ENCODE results near the gene CLSTN1.
"Not testable (repeated sequence)": the region's sequence is repeated elsewhere in the genome, so short reads cannot be mapped to it uniquely, and the experiment has no call there.

The CLSTN1 gene

DNA sequence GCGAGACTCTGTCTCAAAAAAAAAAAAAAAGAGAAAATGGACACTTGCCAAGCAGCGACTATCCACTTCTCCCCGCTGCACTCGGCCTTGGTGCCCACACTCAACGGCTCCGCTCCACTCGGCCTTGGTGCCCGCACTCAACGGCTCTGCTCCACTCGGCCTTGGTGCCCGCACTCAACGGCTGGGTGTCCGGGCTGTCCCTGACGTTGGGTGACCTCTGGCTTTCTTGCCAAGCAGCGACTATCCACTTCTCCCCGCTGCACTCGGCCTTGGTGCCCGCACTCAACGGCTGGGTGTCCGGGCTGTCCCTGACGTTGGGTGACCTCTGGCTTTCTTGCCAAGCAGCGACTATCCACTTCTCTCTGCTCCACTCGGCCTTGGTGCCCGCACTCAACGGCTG is 61.3 kb downstream of the CLSTN1 start:
- 97 to 98% methylated on average over 20 to 21 of the region's 25 CpGs for WGBS, 2 experiments (ENCODE audit: insufficient coverage in 2 of 2)
- not testable (repeated sequence) for H3K4me3 ChIP-seq (ENCODE audit: extremely low read depth, insufficient read depth, low read length, poor library complexity, severe bottlenecking); H3K9me3 ChIP-seq (ENCODE audit: control insufficient read depth, low read length); H3K4me1 ChIP-seq (ENCODE audit: control insufficient read depth, insufficient read depth, low read length, poor library complexity, severe bottlenecking); H3K27ac ChIP-seq (ENCODE audit: low read depth, low read length, severe bottlenecking)
- H3K36me3 ChIP-seq (ENCODE audit: control insufficient read depth, insufficient read depth, low read length), result peaks cover 34% of the 10 kb centered on the region

DNA sequence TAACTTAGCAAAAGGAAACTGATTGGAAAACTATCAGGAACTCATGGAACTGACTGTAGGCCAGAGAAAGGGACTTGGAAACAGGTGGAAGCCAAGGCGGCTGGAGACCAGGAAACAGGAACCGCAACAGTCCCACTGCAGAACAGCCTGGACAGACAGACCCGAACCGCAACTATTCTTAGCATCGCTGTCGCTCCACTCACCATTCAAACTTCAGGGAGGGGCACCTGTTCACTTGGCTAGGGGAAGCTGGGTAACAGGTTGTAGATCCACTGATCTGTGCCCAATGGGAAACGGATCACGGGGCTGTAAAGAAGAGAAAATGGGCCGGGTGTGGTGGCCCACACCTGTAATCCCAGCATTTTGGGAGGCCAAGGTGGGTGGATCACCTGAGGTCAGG is 61.9 kb downstream of the CLSTN1 start:
- H3K4me3 ChIP-seq (ENCODE audit: extremely low read depth, insufficient read depth, low read length, poor library complexity, severe bottlenecking), result no peak overlapping the region
- peaks cover 34% of the 10 kb centered on the region for H3K36me3 ChIP-seq (ENCODE audit: control insufficient read depth, insufficient read depth, low read length)
- H3K9me3 ChIP-seq (ENCODE audit: control insufficient read depth, low read length), result no peaks in the 10 kb centered on the region
- H3K27ac ChIP-seq (ENCODE audit: low read depth, low read length, severe bottlenecking), result no peak overlapping the region
- H3K4me1 ChIP-seq (ENCODE audit: control insufficient read depth, insufficient read depth, low read length, poor library complexity, severe bottlenecking), result no peaks in the 10 kb centered on the region
- WGBS, 2 experiments (ENCODE audit: insufficient coverage in 2 of 2), result 99 to 100% methylated on average over 7 of the region's 9 CpGs

DNA sequence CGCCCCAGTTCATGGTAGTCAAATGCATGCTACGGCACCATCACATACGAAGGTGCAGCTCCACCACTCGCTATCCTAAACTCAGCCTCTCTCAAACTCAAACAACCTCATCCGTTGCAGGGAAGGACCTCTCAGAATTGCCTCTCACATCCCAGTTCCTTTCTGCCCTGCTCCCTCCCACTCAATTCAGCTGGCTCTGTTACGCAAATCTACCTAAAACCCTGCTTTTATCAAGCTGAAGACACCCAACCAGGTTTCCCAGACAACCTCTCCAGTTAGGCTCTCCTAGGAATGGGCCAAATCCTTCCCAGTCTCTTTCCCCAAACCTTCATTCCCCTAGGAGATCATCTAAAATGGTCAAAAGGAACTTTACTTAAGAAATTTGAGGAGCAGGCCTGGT is 62.9 kb downstream of the CLSTN1 start:
- WGBS, 2 experiments (ENCODE audit: insufficient coverage in 2 of 2), result 83 to 87% methylated on average over 5 to 6 of the region's 6 CpGs
- H3K27ac ChIP-seq (ENCODE audit: low read depth, low read length, severe bottlenecking), result no peak overlapping the region
- H3K4me1 ChIP-seq (ENCODE audit: control insufficient read depth, insufficient read depth, low read length, poor library complexity, severe bottlenecking), result peaks cover 5% of the 10 kb centered on the region
- H3K4me3 ChIP-seq (ENCODE audit: extremely low read depth, insufficient read depth, low read length, poor library complexity, severe bottlenecking), result no peak overlapping the region
- H3K36me3 ChIP-seq (ENCODE audit: control insufficient read depth, insufficient read depth, low read length), result peaks cover 34% of the 10 kb centered on the region
- H3K9me3 ChIP-seq (ENCODE audit: control insufficient read depth, low read length), result no peaks in the 10 kb centered on the region

DNA sequence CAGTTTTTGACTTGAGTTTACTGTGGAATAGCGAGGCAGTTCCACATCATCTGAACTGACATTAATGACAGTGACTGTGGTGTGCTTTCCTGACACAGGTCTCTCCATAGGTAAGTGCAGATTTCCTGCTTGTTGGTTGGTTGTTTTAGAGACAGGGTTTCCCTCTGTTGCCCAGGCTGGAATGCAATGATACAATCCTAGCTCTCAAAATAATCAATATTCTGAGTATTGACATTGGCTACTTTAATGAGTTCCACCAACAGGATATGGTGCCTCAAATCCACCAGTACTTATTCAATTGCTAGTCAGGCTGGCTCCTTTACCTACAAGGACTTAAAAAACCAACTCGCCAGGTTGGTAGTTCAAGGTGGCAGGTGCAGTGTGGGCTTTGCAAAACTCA is 63.8 kb downstream of the CLSTN1 start:
- Histone ChIP-seq H3K36me3 (ENCODE audit: control insufficient read depth, insufficient read depth, low read length) (peaks cover 40% of the 10 kb centered on the region), H3K4me1 (ENCODE audit: control insufficient read depth, insufficient read depth, low read length, poor library complexity, severe bottlenecking) (peaks cover 5% of the 10 kb centered on the region), H3K27ac (ENCODE audit: low read depth, low read length, severe bottlenecking) (no peak overlapping the region), H3K4me3 (ENCODE audit: extremely low read depth, insufficient read depth, low read length, poor library complexity, severe bottlenecking) (no peak overlapping the region), H3K9me3 (ENCODE audit: control insufficient read depth, low read length) (no peaks in the 10 kb centered on the region)
- 86 to 100% methylated on average over 1 of the region's 2 CpGs for WGBS, 2 experiments (ENCODE audit: insufficient coverage in 2 of 2)

- H3K4me1 ChIP-seq (ENCODE audit: control insufficient read depth, insufficient read depth, low read length, poor library complexity, severe bottlenecking), result peaks cover 5% of the 10 kb centered on the region
- 89 to 96% methylated on average over 5 to 7 of the region's 10 CpGs for WGBS, 2 experiments (ENCODE audit: insufficient coverage in 2 of 2)
- H3K27ac ChIP-seq (ENCODE audit: low read depth, low read length, severe bottlenecking), result no peak overlapping the region
- no peak overlapping the region for H3K4me3 ChIP-seq (ENCODE audit: extremely low read depth, insufficient read depth, low read length, poor library complexity, severe bottlenecking)
- no peaks in the 10 kb centered on the region for H3K9me3 ChIP-seq (ENCODE audit: control insufficient read depth, low read length)
- peaks cover 45% of the 10 kb centered on the region for H3K36me3 ChIP-seq (ENCODE audit: control insufficient read depth, insufficient read depth, low read length)
These were observed 65.1 kb downstream of the CLSTN1 start for GRCh38 chr1:9758559-9759121.

DNA sequence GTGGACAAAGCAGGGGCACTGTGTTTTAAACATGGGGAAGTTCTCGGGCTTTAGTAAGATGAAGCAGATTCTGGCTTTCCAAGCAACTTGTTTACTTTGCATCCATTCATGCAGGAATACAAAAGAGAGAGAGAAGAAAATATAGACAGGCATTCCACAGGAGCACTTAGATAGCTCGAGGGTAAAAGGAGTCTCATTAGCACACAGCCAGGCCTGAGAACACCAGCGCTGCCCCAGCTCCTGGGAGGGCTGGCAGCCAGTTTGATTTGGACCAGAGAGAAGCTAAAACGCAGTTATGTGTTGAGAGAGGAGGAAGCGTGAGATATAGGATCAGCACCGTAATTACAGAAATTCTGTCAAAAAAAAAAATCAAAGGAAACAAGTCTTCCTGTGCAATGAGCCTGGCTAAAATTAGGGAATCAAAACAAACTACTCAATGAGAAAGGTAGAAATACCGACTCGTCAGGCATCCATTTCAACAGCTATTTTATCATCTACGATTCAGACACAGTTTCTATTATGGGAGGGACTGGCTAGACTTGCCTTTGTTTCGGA is 68.2 kb downstream of the CLSTN1 start:
- Histone ChIP-seq H3K4me1 (ENCODE audit: control insufficient read depth, insufficient read depth, low read length, poor library complexity, severe bottlenecking) (peaks cover 5% of the 10 kb centered on the region), H3K9me3 (ENCODE audit: control insufficient read depth, low read length) (no peaks in the 10 kb centered on the region), H3K4me3 (ENCODE audit: extremely low read depth, insufficient read depth, low read length, poor library complexity, severe bottlenecking) (no peak overlapping the region), H3K27ac (ENCODE audit: low read depth, low read length, severe bottlenecking) (no peak overlapping the region), H3K36me3 (ENCODE audit: control insufficient read depth, insufficient read depth, low read length) (peaks cover 50% of the 10 kb centered on the region)
- 80 to 87% methylated on average over 4 to 7 of the region's 10 CpGs for WGBS, 2 experiments (ENCODE audit: insufficient coverage in 2 of 2)

DNA sequence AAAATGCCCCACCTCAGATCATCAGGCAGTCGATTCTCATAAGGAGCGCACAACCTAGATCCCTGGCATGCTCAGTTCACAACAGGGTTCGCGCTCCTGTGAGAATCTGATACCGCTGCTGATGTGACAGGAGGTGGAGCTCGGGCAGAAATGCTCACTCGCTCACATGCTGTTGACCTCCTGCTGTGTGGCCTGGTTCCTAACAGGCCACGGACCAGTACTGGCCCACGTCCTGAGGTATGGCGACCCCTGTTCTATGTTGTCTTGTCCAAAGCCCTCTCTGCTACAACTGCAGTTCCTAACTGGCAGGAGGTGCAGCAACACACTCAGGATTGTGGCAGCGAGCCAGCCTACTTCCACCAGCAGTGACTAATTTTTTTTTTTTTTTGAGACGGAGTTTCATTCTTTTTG is 70.6 kb downstream of the CLSTN1 start:
- no peaks in the 10 kb centered on the region for H3K9me3 ChIP-seq (ENCODE audit: control insufficient read depth, low read length)
- no peak overlapping the region for H3K4me3 ChIP-seq (ENCODE audit: extremely low read depth, insufficient read depth, low read length, poor library complexity, severe bottlenecking)
- WGBS, 2 experiments (ENCODE audit: insufficient coverage in 2 of 2), result 86% methylated on average over 10 to 12 of the region's 12 CpGs
- no peak overlapping the region for H3K27ac ChIP-seq (ENCODE audit: low read depth, low read length, severe bottlenecking)
- H3K4me1 ChIP-seq (ENCODE audit: control insufficient read depth, insufficient read depth, low read length, poor library complexity, severe bottlenecking), result peaks cover 5% of the 10 kb centered on the region
- peaks cover 65% of the 10 kb centered on the region for H3K36me3 ChIP-seq (ENCODE audit: control insufficient read depth, insufficient read depth, low read length)

DNA sequence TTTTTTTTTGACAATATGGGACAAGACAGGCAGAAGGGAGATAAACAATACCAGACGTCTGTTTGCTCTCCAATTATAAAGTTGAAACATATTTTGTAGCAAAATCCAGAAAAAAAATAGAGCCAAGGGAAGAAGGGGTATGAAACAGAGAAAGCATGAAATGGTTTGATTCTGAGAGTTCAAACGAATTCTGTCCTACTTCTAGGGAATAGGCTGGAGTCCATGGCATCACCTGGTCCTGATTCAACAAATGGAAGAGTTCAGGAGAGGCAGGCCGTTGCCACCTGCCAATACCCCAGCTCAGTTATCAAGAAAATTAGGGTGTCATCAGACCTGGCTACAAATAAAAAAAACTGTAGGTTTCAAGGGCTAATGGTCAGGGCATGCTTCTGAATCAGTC is 71.8 kb downstream of the CLSTN1 start:
- peaks cover 66% of the 10 kb centered on the region for H3K36me3 ChIP-seq (ENCODE audit: control insufficient read depth, insufficient read depth, low read length)
- H3K9me3 ChIP-seq (ENCODE audit: control insufficient read depth, low read length), result no peaks in the 10 kb centered on the region
- WGBS, 2 experiments (ENCODE audit: insufficient coverage in 2 of 2), result 89 to 92% methylated on average over 2 of the region's 3 CpGs
- H3K4me3 ChIP-seq (ENCODE audit: extremely low read depth, insufficient read depth, low read length, poor library complexity, severe bottlenecking), result no peak overlapping the region
- no peak overlapping the region for H3K27ac ChIP-seq (ENCODE audit: low read depth, low read length, severe bottlenecking)
- peaks cover 5% of the 10 kb centered on the region for H3K4me1 ChIP-seq (ENCODE audit: control insufficient read depth, insufficient read depth, low read length, poor library complexity, severe bottlenecking)

DNA sequence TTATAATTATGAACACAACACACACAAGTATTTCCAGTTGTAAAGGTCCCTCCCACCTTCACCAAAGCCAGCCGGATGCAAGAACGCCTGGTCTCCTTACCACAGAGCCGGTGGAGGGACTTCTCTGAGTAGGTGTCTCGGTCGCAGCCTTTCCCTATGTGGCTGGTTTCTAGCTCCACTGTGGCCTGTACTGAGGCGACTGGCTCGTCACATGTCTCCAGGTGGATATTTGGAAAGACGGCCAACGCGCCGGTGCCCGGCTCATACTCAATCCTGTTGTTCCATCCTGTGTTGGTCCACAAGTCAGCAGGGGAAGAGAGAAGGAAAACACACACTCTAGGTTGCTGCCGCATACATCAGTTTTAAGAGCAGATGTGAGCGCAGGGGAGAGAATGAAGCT is 74.4 kb downstream of the CLSTN1 start:
- Histone ChIP-seq H3K27ac (ENCODE audit: low read depth, low read length, severe bottlenecking) (no peak overlapping the region), H3K4me1 (ENCODE audit: control insufficient read depth, insufficient read depth, low read length, poor library complexity, severe bottlenecking) (no peaks in the 10 kb centered on the region), H3K36me3 (ENCODE audit: control insufficient read depth, insufficient read depth, low read length) (peaks cover 77% of the 10 kb centered on the region), H3K4me3 (ENCODE audit: extremely low read depth, insufficient read depth, low read length, poor library complexity, severe bottlenecking) (no peak overlapping the region), H3K9me3 (ENCODE audit: control insufficient read depth, low read length) (no peaks in the 10 kb centered on the region)
- WGBS, 2 experiments (ENCODE audit: insufficient coverage in 2 of 2), result 92 to 94% methylated on average over 11 to 14 of the region's 14 CpGs

DNA sequence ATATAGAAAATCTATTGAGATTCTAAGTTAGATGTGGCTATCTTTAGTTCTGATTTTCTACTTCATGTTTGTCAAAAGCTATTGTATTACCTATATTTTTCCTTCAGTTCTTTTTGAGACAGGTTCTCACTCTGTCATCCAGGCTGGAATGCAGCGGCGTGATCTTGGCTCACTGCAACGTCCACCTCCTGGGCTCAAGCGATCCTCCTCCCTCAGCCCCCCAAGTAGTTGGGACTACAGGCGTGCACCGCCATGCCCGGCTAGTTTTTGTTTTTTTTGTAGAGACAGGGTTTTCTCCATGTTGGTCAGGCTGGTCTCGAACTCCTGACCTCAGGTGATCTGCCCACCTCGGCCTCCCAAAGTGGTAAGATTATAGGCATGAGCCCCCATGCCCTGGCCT is 75.4 kb downstream of the CLSTN1 start:
- not testable (repeated sequence) for H3K27ac ChIP-seq (ENCODE audit: low read depth, low read length, severe bottlenecking); H3K9me3 ChIP-seq (ENCODE audit: control insufficient read depth, low read length); H3K4me3 ChIP-seq (ENCODE audit: extremely low read depth, insufficient read depth, low read length, poor library complexity, severe bottlenecking); H3K4me1 ChIP-seq (ENCODE audit: control insufficient read depth, insufficient read depth, low read length, poor library complexity, severe bottlenecking)
- 93 to 98% methylated on average over 7 of the region's 9 CpGs for WGBS, 2 experiments (ENCODE audit: insufficient coverage in 2 of 2)
- H3K36me3 ChIP-seq (ENCODE audit: control insufficient read depth, insufficient read depth, low read length), result peaks cover 79% of the 10 kb centered on the region

- H3K36me3 ChIP-seq (ENCODE audit: control insufficient read depth, insufficient read depth, low read length), result peaks cover 80% of the 10 kb centered on the region
- H3K9me3 ChIP-seq (ENCODE audit: control insufficient read depth, low read length), result no peaks in the 10 kb centered on the region
- 79 to 94% methylated on average over 3 to 7 of the region's 7 CpGs for WGBS, 2 experiments (ENCODE audit: insufficient coverage in 2 of 2)
These were observed 77.1 kb downstream of the CLSTN1 start for GRCh38 chr1:9746651-9747050.

More at GRCh38 chr1:9746651-9747050, 77.1 kb downstream of the CLSTN1 start:
- H3K4me3 ChIP-seq (ENCODE audit: extremely low read depth, insufficient read depth, low read length, poor library complexity, severe bottlenecking), result no peak overlapping the region
- H3K27ac ChIP-seq (ENCODE audit: low read depth, low read length, severe bottlenecking), result no peak overlapping the region
- H3K4me1 ChIP-seq (ENCODE audit: control insufficient read depth, insufficient read depth, low read length, poor library complexity, severe bottlenecking), result no peaks in the 10 kb centered on the region

Measured in mesodermal cell (in vitro differentiated cells).